SK-N-SH (cell line): Measurements from ENCODE around the gene SLC7A7.
"Not testable (repeated sequence)": the region's sequence is repeated elsewhere in the genome, so short reads cannot be mapped to it uniquely, and the experiment has no call there.

Source experiments
- ELF1 ChIP-seq: IDR thresholded peaks from 2 replicates; pipeline ENCODE4 v1.4.0; 2012
- EZH2phosphoT487 ChIP-seq: fragments of 200-600 bp; sonication (generic); IDR thresholded peaks from 2 replicates; pipeline ENCODE4 v1.6.1; 2017; ENCODE audit warnings: low read depth, mixed run types, mild to moderate bottlenecking, antibody characterized with exemption, moderate library complexity, borderline replicate concordance
- NFIC ChIP-seq: IDR thresholded peaks from 2 replicates; pipeline ENCODE4 v1.4.0; 2012; ENCODE audit warnings: borderline replicate concordance
- POLR2AphosphoS5 ChIP-seq: IDR thresholded peaks from 2 replicates; pipeline ENCODE4 v1.6.1; 2012; ENCODE audit warnings: low read depth, low read length
- REST ChIP-seq: IDR thresholded peaks from 2 replicates; pipeline ENCODE4 v1.6.1; 2012; ENCODE audit warnings: mild to moderate bottlenecking, low read depth, low read length, moderate library complexity
- TAF1 ChIP-seq: IDR thresholded peaks from 2 replicates; pipeline ENCODE4 v1.6.1; 2012; ENCODE audit warnings: low read depth, mild to moderate bottlenecking, low read length, moderate library complexity, borderline replicate concordance
- TEAD4 ChIP-seq: IDR thresholded peaks from 2 replicates; pipeline ENCODE4 v1.4.0; 2012; ENCODE audit warnings: mild to moderate bottlenecking, borderline replicate concordance; ENCODE audit not compliant: insufficient read depth
- YY1 ChIP-seq: IDR thresholded peaks from 2 replicates; pipeline ENCODE4 v1.4.0; 2012; ENCODE audit warnings: low read depth, mild to moderate bottlenecking
- ZBTB33 ChIP-seq: IDR thresholded peaks from 2 replicates; pipeline ENCODE4 v1.4.0; 2012; ENCODE audit warnings: low read depth, borderline replicate concordance
- TF ChIP-seq, protein P1 (sequence below): fragments of 200-600 bp; sonication (generic); IDR thresholded peaks from 2 replicates; pipeline ENCODE4 v1.6.1; 2017; ENCODE audit warnings: antibody characterized with exemption, mild to moderate bottlenecking, moderate library complexity
- TF ChIP-seq, protein P2 (sequence below): IDR thresholded peaks from 2 replicates; pipeline ENCODE4 v1.4.0; 2012; ENCODE audit warnings: low read depth

DNA sequence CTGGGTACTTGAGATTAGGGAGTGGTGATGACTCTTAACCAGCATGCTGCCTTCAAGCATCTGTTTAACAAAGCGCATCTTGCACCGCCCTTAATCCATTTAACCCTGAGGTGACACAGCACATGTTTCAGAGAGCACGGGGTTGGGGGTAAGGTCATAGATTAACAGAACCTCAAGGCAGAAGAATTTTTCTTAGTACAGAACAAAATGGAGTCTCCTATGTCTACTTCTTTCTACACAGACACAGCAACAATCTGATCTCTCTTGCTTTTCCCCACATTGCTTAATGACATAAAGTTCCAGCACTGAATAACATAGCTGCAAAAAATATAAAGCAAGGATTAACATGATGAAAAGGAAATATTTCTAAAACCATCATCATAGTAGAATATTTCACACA is 89.9 kb downstream of the SLC7A7 start:
- TF ChIP-seq, protein P1, sequence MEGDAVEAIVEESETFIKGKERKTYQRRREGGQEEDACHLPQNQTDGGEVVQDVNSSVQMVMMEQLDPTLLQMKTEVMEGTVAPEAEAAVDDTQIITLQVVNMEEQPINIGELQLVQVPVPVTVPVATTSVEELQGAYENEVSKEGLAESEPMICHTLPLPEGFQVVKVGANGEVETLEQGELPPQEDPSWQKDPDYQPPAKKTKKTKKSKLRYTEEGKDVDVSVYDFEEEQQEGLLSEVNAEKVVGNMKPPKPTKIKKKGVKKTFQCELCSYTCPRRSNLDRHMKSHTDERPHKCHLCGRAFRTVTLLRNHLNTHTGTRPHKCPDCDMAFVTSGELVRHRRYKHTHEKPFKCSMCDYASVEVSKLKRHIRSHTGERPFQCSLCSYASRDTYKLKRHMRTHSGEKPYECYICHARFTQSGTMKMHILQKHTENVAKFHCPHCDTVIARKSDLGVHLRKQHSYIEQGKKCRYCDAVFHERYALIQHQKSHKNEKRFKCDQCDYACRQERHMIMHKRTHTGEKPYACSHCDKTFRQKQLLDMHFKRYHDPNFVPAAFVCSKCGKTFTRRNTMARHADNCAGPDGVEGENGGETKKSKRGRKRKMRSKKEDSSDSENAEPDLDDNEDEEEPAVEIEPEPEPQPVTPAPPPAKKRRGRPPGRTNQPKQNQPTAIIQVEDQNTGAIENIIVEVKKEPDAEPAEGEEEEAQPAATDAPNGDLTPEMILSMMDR: not testable (repeated sequence)
- not testable (repeated sequence) for TF ChIP-seq POLR2AphosphoS5, EZH2phosphoT487, ZBTB33, TAF1, TEAD4, ELF1, YY1, NFIC, REST
- TF ChIP-seq, protein P2, sequence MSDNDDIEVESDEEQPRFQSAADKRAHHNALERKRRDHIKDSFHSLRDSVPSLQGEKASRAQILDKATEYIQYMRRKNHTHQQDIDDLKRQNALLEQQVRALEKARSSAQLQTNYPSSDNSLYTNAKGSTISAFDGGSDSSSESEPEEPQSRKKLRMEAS: not testable (repeated sequence)
